GM12878 (cell line): ENCODE measurements around the gene NUP37. TPM values are rescaled to one million over a fixed set of nuclear protein-coding genes. Genes with fewer than 3 reads are reported as not detected.

Experiments used
- ATAC-seq: fragments of 200-7000 bp; cut with Tn5 transposase; 3 replicates; pipeline ENCODE4 v1.9.1; 2020; ENCODE audit warnings: mild to moderate bottlenecking, moderate library complexity
- BruUV-seq: library from RNA; stranded (reverse); fragments of 400-500 nt; replicated peaks from 2 replicates; lab custom pipeline; 2021; lab: Mats Ljungman, UMichigan
- CTCF ChIA-PET: fragments of 300-600 bp; sonication (Branson Sonifier 250); formaldehyde crosslinking; extraction: SDS; loops from one replicate; lab custom pipeline; 2021; ENCODE audit warnings: inconsistent platforms; lab: Yijun Ruan, JAX
- POLR2A ChIA-PET: fragments of 350-600 bp; formaldehyde crosslinking; extraction: SDS; loops from one replicate; lab custom pipeline; 2021; ENCODE audit warnings: inconsistent platforms; lab: Charles Lee
- RAD21 ChIA-PET: fragments of 300-600 bp; sonication (Branson Sonifier 250); formaldehyde crosslinking; loops from one replicate; lab custom pipeline; 2023; ENCODE audit warnings: antibody characterized with exemption; ENCODE audit not compliant: unreplicated experiment; lab: Charles Lee
- SMC1A ChIA-PET: fragments of 300-600 bp; sonication (Branson Sonifier 250); formaldehyde crosslinking; loops from one replicate; lab custom pipeline; 2023; ENCODE audit not compliant: unreplicated experiment, uncharacterized antibody; lab: Charles Lee
- DNase-seq: peaks from one replicate; pipeline ENCODE4 v3.0.0-alpha.2; 2011; ENCODE audit warnings: low read depth, low spot score
- FAIRE-seq: peaks from 3 replicates; lab custom pipeline; 2011; peaks lifted over from hg19 to GRCh38; lab: Jason Lieb, UNC
- H2AFZ ChIP-seq: 2 replicates; pipeline ENCODE4 v1.6.0; 2011; ENCODE audit warnings: low read depth, low read length, control low read depth; ENCODE audit not compliant: control insufficient read depth
- H3K27ac ChIP-seq: 2 replicates; pipeline ENCODE4 v1.5.1; 2011; ENCODE audit warnings: control low read depth; ENCODE audit not compliant: control insufficient read depth, insufficient read depth
- H3K27me3 ChIP-seq, 2 experiments: replicated peaks in 1 of 2; 2 replicates each; pipeline versions ENCODE4 v1.6.0 to v1.6.1; 2011; ENCODE audit warnings: low read length in 1 of 2; ENCODE audit not compliant: control insufficient read depth in 2 of 2, insufficient read depth in 2 of 2
- H3K36me3 ChIP-seq, 2 experiments: 2 replicates each; pipeline ENCODE4 v1.5.1; 2011; ENCODE audit warnings: low read length in 1 of 2; ENCODE audit not compliant: control insufficient read depth in 2 of 2, insufficient read depth in 2 of 2
- H3K4me1 ChIP-seq: 2 replicates; pipeline ENCODE4 v1.6.1; 2011; ENCODE audit warnings: mild to moderate bottlenecking, low read length, moderate library complexity, mixed read lengths; ENCODE audit not compliant: control insufficient read depth, insufficient read depth
- H3K4me2 ChIP-seq: 2 replicates; pipeline ENCODE4 v1.6.0; 2011; ENCODE audit warnings: control low read depth; ENCODE audit not compliant: control insufficient read depth, insufficient read depth
- H3K4me3 ChIP-seq: fragments of 200-600 bp; sonication (generic); 2 replicates; pipeline ENCODE4 v1.5.1; 2016
- H3K79me2 ChIP-seq: 2 replicates; pipeline ENCODE4 v1.6.0; 2011; ENCODE audit warnings: low read length; ENCODE audit not compliant: control insufficient read depth, insufficient read depth
- H3K9ac ChIP-seq: 2 replicates; pipeline ENCODE4 v1.8.0; 2011; ENCODE audit warnings: low read length, control low read depth, mixed read lengths; ENCODE audit not compliant: control insufficient read depth, insufficient read depth
- H3K9me3 ChIP-seq: replicated peaks from 3 replicates; pipeline ENCODE4 v1.5.1; 2011; ENCODE audit warnings: mild to moderate bottlenecking, low read length; ENCODE audit not compliant: control insufficient read depth, insufficient read depth
- H4K20me1 ChIP-seq: 2 replicates; pipeline ENCODE4 v1.6.0; 2011; ENCODE audit not compliant: control insufficient read depth, insufficient read depth
- BRCA1 ChIP-seq: IDR thresholded peaks from 2 replicates; pipeline ENCODE4 v1.6.1; 2011; ENCODE audit warnings: low read depth, low read length, improper control_type of control experiment
- HCFC1 ChIP-seq: fragments of 150-350 bp; IDR thresholded peaks from 2 replicates; pipeline ENCODE4 v1.6.1; 2014; ENCODE audit warnings: low read length
- JUND ChIP-seq: IDR thresholded peaks from 2 replicates; pipeline ENCODE4 v1.6.1; 2012; ENCODE audit warnings: low read depth, mild to moderate bottlenecking, low read length, improper control_type of control experiment, moderate library complexity
- NR2C1 ChIP-seq: fragments of 450-650 bp; IDR thresholded peaks from 2 replicates; pipeline ENCODE4 v1.6.1; 2017; ENCODE audit warnings: antibody characterized with exemption, mild to moderate bottlenecking, moderate library complexity
- ZZZ3 ChIP-seq: IDR thresholded peaks from 2 replicates; pipeline ENCODE4 v1.6.1; 2011; ENCODE audit warnings: low read depth; ENCODE audit not compliant: control insufficient read depth, insufficient read length
- WGBS: methylation state at CpG from one replicate; pipeline ENCODE4 v1.1.6; 2016; ENCODE audit warnings: low lambda C conversion rate; ENCODE audit not compliant: insufficient replicate concordance, insufficient coverage; ENCODE audit errors: missing lambda C conversion rate; 5-methylcytosine and 5-hydroxymethylcytosine counted together
- in situ Hi-C: fragments of 300-500 bp; cut with MboI; formaldehyde crosslinking; loops from 9 replicates; pipeline ENCODE4 v1.14.3; 2018; ENCODE audit warnings: mixed read lengths
- intact Hi-C: fragments of 100-400 bp; cut with micrococcal nuclease; formaldehyde crosslinking; loops from one replicate; pipeline ENCODE4 v1.14.2; 2022; ENCODE audit not compliant: unreplicated experiment
- polyA plus RNA-seq, 11 experiments: library from polyadenylated mRNA; depleted of rRNA in 4 of 11; unstranded in 6 of 11; stranded (reverse) in 5 of 11; fragments of >200 nt; fragmentation: Nextera tagmentation in 4 of 11; fragmentation: Illumina TruSeq in 1 of 11; extraction: Ambion mirVana in 4 of 11; extraction: Trizol in 1 of 11; gene quantifications; 1 replicate in 1 of 11; 2 replicates in 10 of 11; pipeline versions ENCODE4 v1.2.1 to v1.2.3, GENCODE V29; 2011 to 2016; ENCODE audit warnings: inconsistent platforms in 2 of 11, missing spikeins in 2 of 11, low read depth in 1 of 11
- total RNA-seq, 4 experiments: library from RNA; depleted of rRNA in 3 of 4; stranded (reverse); fragments of >200 nt in 3 of 4; fragmentation: Illumina TruSeq in 1 of 4; extraction: Trizol in 1 of 4; gene quantifications; 2 replicates each; pipeline versions ENCODE4 v1.2.1 to v1.2.3, GENCODE V29; 2013 to 2021
- TF ChIP-seq, protein P1 (sequence below): fragments of 450-650 bp; IDR thresholded peaks from 2 replicates; pipeline ENCODE4 v1.6.1; 2017; ENCODE audit warnings: mild to moderate bottlenecking, moderate library complexity
- TF ChIP-seq, protein P2 (sequence below): IDR thresholded peaks from 2 replicates; pipeline ENCODE4 v1.6.1; 2012; ENCODE audit warnings: mild to moderate bottlenecking, low read depth, low read length
- TF ChIP-seq, protein P3 (sequence below): fragments of 450-650 bp; IDR thresholded peaks from 2 replicates; pipeline ENCODE4 v1.6.1; 2017; ENCODE audit warnings: mild to moderate bottlenecking, low read depth, inconsistent platforms; ENCODE audit not compliant: poor library complexity, severe bottlenecking
- TF ChIP-seq, protein P4 (sequence below): fragments of 450-650 bp; IDR thresholded peaks from 2 replicates; pipeline ENCODE4 v1.6.1; 2017; ENCODE audit warnings: mild to moderate bottlenecking

The NUP37 gene
- total and polyA plus RNA-seq, 10 of the 15 experiments (the other 5 are each of a cell fraction or from before 2014, with no cell fraction given): 51.8 to 250 (median 99.6) TPM

DNA sequence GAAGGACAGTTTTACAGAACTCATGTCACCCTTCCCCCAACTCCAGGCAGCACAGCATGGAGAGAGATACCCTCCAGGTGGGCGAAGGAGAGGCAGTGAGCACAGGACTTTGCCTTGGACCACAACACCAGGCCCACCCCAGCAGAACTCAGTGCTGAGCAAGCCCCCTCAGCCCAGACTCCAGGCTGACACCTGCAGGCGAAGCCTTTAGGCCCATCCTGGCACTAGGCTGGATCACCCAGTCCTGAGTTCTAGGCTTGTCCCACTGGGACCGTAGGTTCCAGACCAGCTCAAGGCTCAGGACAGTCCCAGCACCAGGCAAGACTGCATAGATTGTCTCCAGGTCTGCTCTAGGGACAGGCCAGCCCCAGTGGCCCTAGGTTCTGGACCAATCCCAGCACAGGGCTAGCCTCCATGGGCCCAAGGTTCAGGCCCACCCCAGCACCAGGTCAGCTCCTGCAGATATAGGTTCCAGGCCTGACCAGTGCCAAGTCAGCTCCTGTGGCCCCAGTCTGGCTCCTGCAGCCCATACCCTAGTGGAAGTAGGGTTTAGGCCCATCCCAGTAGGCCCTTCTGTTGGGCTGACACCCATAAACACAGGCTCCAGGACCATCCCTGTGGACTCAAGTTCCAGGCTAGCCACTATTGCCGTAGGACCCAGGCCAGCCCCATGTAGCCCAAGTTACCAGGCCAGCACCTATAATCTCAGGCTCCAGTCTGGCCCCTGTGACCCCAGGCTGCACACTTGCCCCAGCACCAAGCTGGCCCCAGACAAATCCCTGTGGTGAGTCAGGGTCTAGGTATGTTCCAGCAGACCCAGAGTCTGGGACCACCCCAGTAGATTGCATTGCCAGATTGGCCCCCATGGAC lies 67.5 kb downstream of the NUP37 start:
- FAIRE-seq (no peak), ATAC-seq (peak; percentile 39), DNase-seq (no peak)
- RAD21 ChIA-PET: interaction anchor here (1.0 to 1.7 kb wide), 2 partner anchors 9 to 37 kb away, joined by 4 read pairs; no protein-coding TSS in a partner anchor
- WGBS: 98% methylated on average over 4 of the region's 4 CpGs
- POLR2A ChIA-PET: interaction anchor here (1.4 kb wide), 1 partner anchor 8 kb away, joined by 3 read pairs; no protein-coding TSS in a partner anchor
- SMC1A ChIA-PET: interaction anchor here (0.6 to 1.4 kb wide), 3 partner anchors 9 to 150 kb away, joined by 3 to 5 read pairs (median 3); partner anchors contain the start of gene WASHC3
- in situ Hi-C loops: no loop called here
- H3K9me3 ChIP-seq: no peaks in the 10 kb centered on the region; the same call in 1 of the 3 replicates
- peaks cover 22% of the 10 kb centered on the region for H3K4me1 ChIP-seq
- CTCF ChIA-PET: interaction anchor here (1.0 to 1.6 kb wide), 3 partner anchors 11 to 111 kb away, joined by 4 to 5 read pairs (median 4); no protein-coding TSS in a partner anchor
- no peaks in the 10 kb centered on the region for H3K27me3 ChIP-seq
- no peaks in the 10 kb centered on the region for H4K20me1 ChIP-seq
- H3K4me3 ChIP-seq: no peak overlapping the region
- no peaks in the 10 kb centered on the region; the same call in none of the 2 replicates for H3K79me2 ChIP-seq
- no peak overlapping the region for H3K4me2 ChIP-seq
- intact Hi-C loops: no loop called here
- H3K27ac ChIP-seq: peak overlapping the region; percentile 42
- H2AFZ ChIP-seq: no peak overlapping the region
- H3K9ac ChIP-seq: no peak overlapping the region
- BruUV-seq: no TSS peak
- H3K36me3 ChIP-seq: peaks cover 0 to 24% of the 10 kb centered on the region in 2 experiments; a peak in 3 of 4 replicates
- TF ChIP-seq, protein P1, sequence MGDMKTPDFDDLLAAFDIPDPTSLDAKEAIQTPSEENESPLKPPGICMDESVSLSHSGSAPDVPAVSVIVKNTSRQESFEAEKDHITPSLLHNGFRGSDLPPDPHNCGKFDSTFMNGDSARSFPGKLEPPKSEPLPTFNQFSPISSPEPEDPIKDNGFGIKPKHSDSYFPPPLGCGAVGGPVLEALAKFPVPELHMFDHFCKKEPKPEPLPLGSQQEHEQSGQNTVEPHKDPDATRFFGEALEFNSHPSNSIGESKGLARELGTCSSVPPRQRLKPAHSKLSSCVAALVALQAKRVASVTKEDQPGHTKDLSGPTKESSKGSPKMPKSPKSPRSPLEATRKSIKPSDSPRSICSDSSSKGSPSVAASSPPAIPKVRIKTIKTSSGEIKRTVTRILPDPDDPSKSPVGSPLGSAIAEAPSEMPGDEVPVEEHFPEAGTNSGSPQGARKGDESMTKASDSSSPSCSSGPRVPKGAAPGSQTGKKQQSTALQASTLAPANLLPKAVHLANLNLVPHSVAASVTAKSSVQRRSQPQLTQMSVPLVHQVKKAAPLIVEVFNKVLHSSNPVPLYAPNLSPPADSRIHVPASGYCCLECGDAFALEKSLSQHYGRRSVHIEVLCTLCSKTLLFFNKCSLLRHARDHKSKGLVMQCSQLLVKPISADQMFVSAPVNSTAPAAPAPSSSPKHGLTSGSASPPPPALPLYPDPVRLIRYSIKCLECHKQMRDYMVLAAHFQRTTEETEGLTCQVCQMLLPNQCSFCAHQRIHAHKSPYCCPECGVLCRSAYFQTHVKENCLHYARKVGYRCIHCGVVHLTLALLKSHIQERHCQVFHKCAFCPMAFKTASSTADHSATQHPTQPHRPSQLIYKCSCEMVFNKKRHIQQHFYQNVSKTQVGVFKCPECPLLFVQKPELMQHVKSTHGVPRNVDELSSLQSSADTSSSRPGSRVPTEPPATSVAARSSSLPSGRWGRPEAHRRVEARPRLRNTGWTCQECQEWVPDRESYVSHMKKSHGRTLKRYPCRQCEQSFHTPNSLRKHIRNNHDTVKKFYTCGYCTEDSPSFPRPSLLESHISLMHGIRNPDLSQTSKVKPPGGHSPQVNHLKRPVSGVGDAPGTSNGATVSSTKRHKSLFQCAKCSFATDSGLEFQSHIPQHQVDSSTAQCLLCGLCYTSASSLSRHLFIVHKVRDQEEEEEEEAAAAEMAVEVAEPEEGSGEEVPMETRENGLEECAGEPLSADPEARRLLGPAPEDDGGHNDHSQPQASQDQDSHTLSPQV: no peak
- no peak for TF ChIP-seq JUND
- no peak for TF ChIP-seq ZZZ3
- TF ChIP-seq, protein P2, sequence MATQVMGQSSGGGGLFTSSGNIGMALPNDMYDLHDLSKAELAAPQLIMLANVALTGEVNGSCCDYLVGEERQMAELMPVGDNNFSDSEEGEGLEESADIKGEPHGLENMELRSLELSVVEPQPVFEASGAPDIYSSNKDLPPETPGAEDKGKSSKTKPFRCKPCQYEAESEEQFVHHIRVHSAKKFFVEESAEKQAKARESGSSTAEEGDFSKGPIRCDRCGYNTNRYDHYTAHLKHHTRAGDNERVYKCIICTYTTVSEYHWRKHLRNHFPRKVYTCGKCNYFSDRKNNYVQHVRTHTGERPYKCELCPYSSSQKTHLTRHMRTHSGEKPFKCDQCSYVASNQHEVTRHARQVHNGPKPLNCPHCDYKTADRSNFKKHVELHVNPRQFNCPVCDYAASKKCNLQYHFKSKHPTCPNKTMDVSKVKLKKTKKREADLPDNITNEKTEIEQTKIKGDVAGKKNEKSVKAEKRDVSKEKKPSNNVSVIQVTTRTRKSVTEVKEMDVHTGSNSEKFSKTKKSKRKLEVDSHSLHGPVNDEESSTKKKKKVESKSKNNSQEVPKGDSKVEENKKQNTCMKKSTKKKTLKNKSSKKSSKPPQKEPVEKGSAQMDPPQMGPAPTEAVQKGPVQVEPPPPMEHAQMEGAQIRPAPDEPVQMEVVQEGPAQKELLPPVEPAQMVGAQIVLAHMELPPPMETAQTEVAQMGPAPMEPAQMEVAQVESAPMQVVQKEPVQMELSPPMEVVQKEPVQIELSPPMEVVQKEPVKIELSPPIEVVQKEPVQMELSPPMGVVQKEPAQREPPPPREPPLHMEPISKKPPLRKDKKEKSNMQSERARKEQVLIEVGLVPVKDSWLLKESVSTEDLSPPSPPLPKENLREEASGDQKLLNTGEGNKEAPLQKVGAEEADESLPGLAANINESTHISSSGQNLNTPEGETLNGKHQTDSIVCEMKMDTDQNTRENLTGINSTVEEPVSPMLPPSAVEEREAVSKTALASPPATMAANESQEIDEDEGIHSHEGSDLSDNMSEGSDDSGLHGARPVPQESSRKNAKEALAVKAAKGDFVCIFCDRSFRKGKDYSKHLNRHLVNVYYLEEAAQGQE: no peak
- TF ChIP-seq, protein P3, sequence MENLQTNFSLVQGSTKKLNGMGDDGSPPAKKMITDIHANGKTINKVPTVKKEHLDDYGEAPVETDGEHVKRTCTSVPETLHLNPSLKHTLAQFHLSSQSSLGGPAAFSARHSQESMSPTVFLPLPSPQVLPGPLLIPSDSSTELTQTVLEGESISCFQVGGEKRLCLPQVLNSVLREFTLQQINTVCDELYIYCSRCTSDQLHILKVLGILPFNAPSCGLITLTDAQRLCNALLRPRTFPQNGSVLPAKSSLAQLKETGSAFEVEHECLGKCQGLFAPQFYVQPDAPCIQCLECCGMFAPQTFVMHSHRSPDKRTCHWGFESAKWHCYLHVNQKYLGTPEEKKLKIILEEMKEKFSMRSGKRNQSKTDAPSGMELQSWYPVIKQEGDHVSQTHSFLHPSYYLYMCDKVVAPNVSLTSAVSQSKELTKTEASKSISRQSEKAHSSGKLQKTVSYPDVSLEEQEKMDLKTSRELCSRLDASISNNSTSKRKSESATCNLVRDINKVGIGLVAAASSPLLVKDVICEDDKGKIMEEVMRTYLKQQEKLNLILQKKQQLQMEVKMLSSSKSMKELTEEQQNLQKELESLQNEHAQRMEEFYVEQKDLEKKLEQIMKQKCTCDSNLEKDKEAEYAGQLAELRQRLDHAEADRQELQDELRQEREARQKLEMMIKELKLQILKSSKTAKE: no peak
- TF ChIP-seq, protein P4, sequence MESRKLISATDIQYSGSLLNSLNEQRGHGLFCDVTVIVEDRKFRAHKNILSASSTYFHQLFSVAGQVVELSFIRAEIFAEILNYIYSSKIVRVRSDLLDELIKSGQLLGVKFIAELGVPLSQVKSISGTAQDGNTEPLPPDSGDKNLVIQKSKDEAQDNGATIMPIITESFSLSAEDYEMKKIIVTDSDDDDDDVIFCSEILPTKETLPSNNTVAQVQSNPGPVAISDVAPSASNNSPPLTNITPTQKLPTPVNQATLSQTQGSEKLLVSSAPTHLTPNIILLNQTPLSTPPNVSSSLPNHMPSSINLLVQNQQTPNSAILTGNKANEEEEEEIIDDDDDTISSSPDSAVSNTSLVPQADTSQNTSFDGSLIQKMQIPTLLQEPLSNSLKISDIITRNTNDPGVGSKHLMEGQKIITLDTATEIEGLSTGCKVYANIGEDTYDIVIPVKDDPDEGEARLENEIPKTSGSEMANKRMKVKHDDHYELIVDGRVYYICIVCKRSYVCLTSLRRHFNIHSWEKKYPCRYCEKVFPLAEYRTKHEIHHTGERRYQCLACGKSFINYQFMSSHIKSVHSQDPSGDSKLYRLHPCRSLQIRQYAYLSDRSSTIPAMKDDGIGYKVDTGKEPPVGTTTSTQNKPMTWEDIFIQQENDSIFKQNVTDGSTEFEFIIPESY: no peak
- no peak for TF ChIP-seq NR2C1
- TF ChIP-seq BRCA1: no peak
- TF ChIP-seq HCFC1: no peak
